ENCODE results near the gene DBF4B. TPM values are rescaled to one million over a fixed set of nuclear protein-coding genes. Genes with fewer than 3 reads are reported as not detected.

The DBF4B gene
- total RNA-seq, 2 experiments from 2014 or later = 1.5 TPM

GRCh38 chr17:44772308-44773045 lies 64.0 kb downstream of the DBF4B start:
- Mint-ChIP-seq H3K27ac (no peak overlapping the region), H3K27me3 (peaks cover 19% of the 10 kb centered on the region), H3K4me3 (no peak overlapping the region), H3K9me3 (no peaks in the 10 kb centered on the region), H3K36me3 (ENCODE audit: low read depth) (no peaks in the 10 kb centered on the region), H3K4me1 (ENCODE audit: low read depth) (peaks cover 12% of the 10 kb centered on the region)
- no peaks in the 10 kb centered on the region for H3K36me3 ChIP-seq (ENCODE audit: insufficient read depth, low read length)
- no peak overlapping the region for H3K27ac ChIP-seq (ENCODE audit: low read depth in 1 of 2, low read length in 2 of 2)
- H3K9me3 ChIP-seq (ENCODE audit: control insufficient read depth in 1 of 2, insufficient read depth in 1 of 2, low read length in 2 of 2) = no peaks in the 10 kb centered on the region
- intact Hi-C loops (cut with DNase I, micrococcal nuclease) = no loop called here
- ChIA-PET POLR2A (no interaction called here), CTCF (interaction anchor here (1.3 kb wide), 1 partner anchor 250 kb away, joined by 3 read pairs; no protein-coding TSS in a partner anchor)
- no peak overlapping the region for H3K4me3 ChIP-seq (ENCODE audit: low read length)
- ATAC-seq (ENCODE audit: poor library complexity) = no peak
- no peak for TF ChIP-seq CTCF (IDR thresholded peaks at IDR 0.05)
- DNase-seq = peak in 1 of 14 experiments; percentile 25
- peaks cover 22% of the 10 kb centered on the region for H3K4me1 ChIP-seq (ENCODE audit: insufficient read depth, low read length)
- H3K27me3 ChIP-seq (ENCODE audit: control insufficient read depth in 1 of 2, insufficient read depth in 2 of 2, low read length in 2 of 2) = peaks cover 8% of the 10 kb centered on the region in 2 experiments

DNA sequence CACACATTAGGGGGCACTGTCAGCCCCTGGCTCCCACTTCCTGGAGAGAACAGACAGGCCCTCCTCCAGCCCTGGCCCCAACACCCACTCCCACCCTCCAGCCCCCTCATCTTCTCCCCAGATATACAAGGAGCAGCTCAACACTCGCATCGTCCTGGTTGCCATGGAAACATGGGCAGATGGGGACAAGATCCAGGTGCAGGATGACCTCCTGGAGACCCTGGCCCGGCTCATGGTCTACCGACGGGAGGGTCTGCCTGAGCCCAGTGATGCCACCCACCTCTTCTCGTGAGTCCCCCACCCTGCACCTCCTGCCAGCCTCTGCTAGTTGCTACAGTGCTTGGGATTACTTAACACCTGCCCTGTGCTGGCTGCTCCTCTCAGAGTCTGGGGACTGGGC lies 64.7 kb downstream of the DBF4B start:
- Mint-ChIP-seq H3K36me3 (ENCODE audit: low read depth) (no peaks in the 10 kb centered on the region), H3K27ac (no peak overlapping the region), H3K27me3 (peaks cover 14% of the 10 kb centered on the region), H3K9me3 (no peaks in the 10 kb centered on the region), H3K4me3 (no peak overlapping the region), H3K4me1 (ENCODE audit: low read depth) (peaks cover 12% of the 10 kb centered on the region)
- no peaks in the 10 kb centered on the region for H3K36me3 ChIP-seq (ENCODE audit: insufficient read depth, low read length)
- H3K27me3 ChIP-seq (ENCODE audit: control insufficient read depth in 1 of 2, insufficient read depth in 2 of 2, low read length in 2 of 2) = peaks cover 3 to 8% of the 10 kb centered on the region in 2 experiments
- ChIA-PET CTCF (no interaction called here), POLR2A (no interaction called here)
- no peaks in the 10 kb centered on the region for H3K9me3 ChIP-seq (ENCODE audit: control insufficient read depth in 1 of 2, insufficient read depth in 1 of 2, low read length in 2 of 2)
- no peak for TF ChIP-seq CTCF (IDR thresholded peaks at IDR 0.05)
- no peak overlapping the region for H3K27ac ChIP-seq (ENCODE audit: low read depth in 1 of 2, low read length in 2 of 2)
- ATAC-seq (ENCODE audit: poor library complexity) (no peak), DNase-seq (peak in 1 of 14 experiments; percentile 25)
- intact Hi-C loops (cut with DNase I, micrococcal nuclease) = no loop called here
- no peak overlapping the region for H3K4me3 ChIP-seq (ENCODE audit: low read length)
- peaks cover 22% of the 10 kb centered on the region for H3K4me1 ChIP-seq (ENCODE audit: insufficient read depth, low read length)

GRCh38 chr17:44774271-44775135 lies 66.0 kb downstream of the DBF4B start:
- Histone ChIP-seq H3K27me3 (ENCODE audit: control insufficient read depth in 1 of 2, insufficient read depth in 2 of 2, low read length in 2 of 2) (peaks cover 2 to 4% of the 10 kb centered on the region in 2 experiments), H3K4me3 (ENCODE audit: low read length) (peak overlapping the region; percentile 74), H3K27ac (ENCODE audit: low read depth in 1 of 2, low read length in 2 of 2) (no peak overlapping the region), H3K4me1 (ENCODE audit: insufficient read depth, low read length) (peaks cover 31% of the 10 kb centered on the region), H3K36me3 (ENCODE audit: insufficient read depth, low read length) (no peaks in the 10 kb centered on the region), H3K9me3 (ENCODE audit: control insufficient read depth in 1 of 2, insufficient read depth in 1 of 2, low read length in 2 of 2) (no peaks in the 10 kb centered on the region)
- intact Hi-C loops (cut with DNase I, micrococcal nuclease) = loop anchor here (1.0 to 5.0 kb wide), 9 partner anchors 91 to 423 kb away; partner anchors contain the start of genes C1QL1 (in 1 of the 2), EFTUD2 (in 1 of the 2), KIF18B (in 1 of the 2) and PLCD3 (in 1 of the 2)
- H3K4me1 Mint-ChIP-seq (ENCODE audit: low read depth) = peaks cover 17% of the 10 kb centered on the region
- H3K27ac Mint-ChIP-seq = peak overlapping the region; percentile 76
- H3K36me3 Mint-ChIP-seq (ENCODE audit: low read depth) = no peaks in the 10 kb centered on the region
- H3K9me3 Mint-ChIP-seq = no peaks in the 10 kb centered on the region
- POLR2A ChIA-PET = interaction anchor here (1.7 kb wide), 1 partner anchor 287 kb away, joined by 9 read pairs; the partner anchor contains the start of gene NMT1
- ATAC-seq (ENCODE audit: poor library complexity) (peak; percentile 37), DNase-seq (peak; percentile 75 to 91 (median 85))
- peak; percentile 98 for TF ChIP-seq CTCF (IDR thresholded peaks at IDR 0.05)
- peaks cover 14% of the 10 kb centered on the region for H3K27me3 Mint-ChIP-seq
- CTCF ChIA-PET = interaction anchor here (1.0 to 1.9 kb wide), 3 partner anchors 88 to 325 kb away, joined by 3 to 8 read pairs (median 4); no protein-coding TSS in a partner anchor
- H3K4me3 Mint-ChIP-seq = peak overlapping the region; percentile 91
